Renal cortical epithelial cell (primary cell): ENCODE data around the gene ABLIM1. TPM values are rescaled to one million over a fixed set of nuclear protein-coding genes. Genes with fewer than 3 reads are reported as not detected.
A peak's percentile ranks its signal among the peaks of the same experiment; 100 is the strongest.

Source experiments
- DNase-seq: peaks from one replicate; pipeline ENCODE4 v3.0.0-alpha.2; 2011; ENCODE audit warnings: low read depth
- total RNA-seq: library from RNA; depleted of rRNA; stranded (reverse); fragments of >200 nt; gene quantifications from 2 replicates; pipeline ENCODE4 v1.2.3, GENCODE V29; 2014

The ABLIM1 gene
- total RNA-seq, 1 donor from 2014 or later: 77.4 TPM

- DNase-seq: peak; percentile 90
Measured at GRCh38 chr10:114648368-114648767, 9.7 kb downstream of the ABLIM1 start.

GRCh38 chr10:114647545-114648138 lies 10.4 kb downstream of the ABLIM1 start:
- DNase-seq: no peak

- no peak for DNase-seq
Measured at GRCh38 chr10:114646426-114646825, 11.6 kb downstream of the ABLIM1 start.

GRCh38 chr10:114645706-114646105 lies 12.4 kb downstream of the ABLIM1 start:
- no peak for DNase-seq

GRCh38 chr10:114643158-114643557 lies 14.9 kb downstream of the ABLIM1 start:
- DNase-seq: no peak

GRCh38 chr10:114642729-114643128 lies 15.3 kb downstream of the ABLIM1 start:
- DNase-seq: no peak

GRCh38 chr10:114638821-114639625 lies 19.1 kb downstream of the ABLIM1 start:
- peak; percentile 92 for DNase-seq

- no peak for DNase-seq
Measured at GRCh38 chr10:114635797-114636550, 22.1 kb downstream of the ABLIM1 start.

GRCh38 chr10:114635101-114635500 lies 23.0 kb downstream of the ABLIM1 start:
- DNase-seq: peak; percentile 46

- DNase-seq: peak; percentile 98
Measured at GRCh38 chr10:114634609-114634979, 23.5 kb downstream of the ABLIM1 start.

- peak; percentile 99 for DNase-seq
Measured at GRCh38 chr10:114632869-114633715, 25.0 kb downstream of the ABLIM1 start.

- DNase-seq: peak; percentile 78
Measured at GRCh38 chr10:114631666-114632417, 26.2 kb downstream of the ABLIM1 start.

- no peak for DNase-seq
Measured at GRCh38 chr10:114631090-114631665, 26.9 kb downstream of the ABLIM1 start.

GRCh38 chr10:114629824-114630730 lies 28.0 kb downstream of the ABLIM1 start:
- DNase-seq: no peak

- no peak for DNase-seq
Measured at GRCh38 chr10:114629083-114629823, 28.8 kb downstream of the ABLIM1 start.

- no peak for DNase-seq
Measured at GRCh38 chr10:114628106-114628505, 30.0 kb downstream of the ABLIM1 start.

GRCh38 chr10:114626841-114627240 lies 31.2 kb downstream of the ABLIM1 start:
- DNase-seq: peak; percentile 76

GRCh38 chr10:114624951-114625780 lies 32.9 kb downstream of the ABLIM1 start:
- peak; percentile 91 for DNase-seq
